ENCODE data around the gene DNAJB14. TPM values are rescaled to one million over a fixed set of nuclear protein-coding genes. Genes with fewer than 3 reads are reported as not detected.

Gene DNAJB14
- total and polyA plus RNA-seq, 2 of the 13 experiments (the other 11 are each of a cell fraction or from before 2014, with no cell fraction given), result 9.1 to 38.1 TPM

- TF ChIP-seq BRF2 (CRISPR knock-in tag; IDR thresholded peaks at IDR 0.05) (no peak), YEATS2 (CRISPR knock-in tag; IDR thresholded peaks at IDR 0.05; ENCODE audit: borderline replicate concordance) (peak; percentile 90; the same call in 1 of the 2 replicates), HCFC1 (IDR thresholded peaks at IDR 0.05; ENCODE audit: low read depth, low read length) (peak; percentile 64; the same call in 1 of the 2 replicates), MED13 (CRISPR knock-in tag; IDR thresholded peaks at IDR 0.05) (no peak), RBAK (CRISPR knock-in tag; IDR thresholded peaks at IDR 0.05) (no peak), ZNF792 (CRISPR knock-in tag; IDR thresholded peaks at IDR 0.05) (0 out of 2 replicates have a peak, but pooled peaks have one; percentile 67), HDAC6 (IDR thresholded peaks at IDR 0.05; ENCODE audit: low read depth, low read length) (no peak), ZNF891 (CRISPR knock-in tag; IDR thresholded peaks at IDR 0.05) (0 out of 2 replicates have a peak, but pooled peaks have one; percentile 53)
- TF ChIP-seq, protein P1, sequence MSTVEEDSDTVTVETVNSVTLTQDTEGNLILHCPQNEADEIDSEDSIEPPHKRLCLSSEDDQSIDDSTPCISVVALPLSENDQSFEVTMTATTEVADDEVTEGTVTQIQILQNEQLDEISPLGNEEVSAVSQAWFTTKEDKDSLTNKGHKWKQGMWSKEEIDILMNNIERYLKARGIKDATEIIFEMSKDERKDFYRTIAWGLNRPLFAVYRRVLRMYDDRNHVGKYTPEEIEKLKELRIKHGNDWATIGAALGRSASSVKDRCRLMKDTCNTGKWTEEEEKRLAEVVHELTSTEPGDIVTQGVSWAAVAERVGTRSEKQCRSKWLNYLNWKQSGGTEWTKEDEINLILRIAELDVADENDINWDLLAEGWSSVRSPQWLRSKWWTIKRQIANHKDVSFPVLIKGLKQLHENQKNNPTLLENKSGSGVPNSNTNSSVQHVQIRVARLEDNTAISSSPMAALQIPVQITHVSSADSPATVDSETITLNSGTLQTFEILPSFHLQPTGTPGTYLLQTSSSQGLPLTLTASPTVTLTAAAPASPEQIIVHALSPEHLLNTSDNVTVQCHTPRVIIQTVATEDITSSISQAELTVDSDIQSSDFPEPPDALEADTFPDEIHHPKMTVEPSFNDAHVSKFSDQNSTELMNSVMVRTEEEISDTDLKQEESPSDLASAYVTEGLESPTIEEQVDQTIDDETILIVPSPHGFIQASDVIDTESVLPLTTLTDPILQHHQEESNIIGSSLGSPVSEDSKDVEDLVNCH (CRISPR knock-in tag; IDR thresholded peaks at IDR 0.05), result no peak
- TF ChIP-seq, protein P2, sequence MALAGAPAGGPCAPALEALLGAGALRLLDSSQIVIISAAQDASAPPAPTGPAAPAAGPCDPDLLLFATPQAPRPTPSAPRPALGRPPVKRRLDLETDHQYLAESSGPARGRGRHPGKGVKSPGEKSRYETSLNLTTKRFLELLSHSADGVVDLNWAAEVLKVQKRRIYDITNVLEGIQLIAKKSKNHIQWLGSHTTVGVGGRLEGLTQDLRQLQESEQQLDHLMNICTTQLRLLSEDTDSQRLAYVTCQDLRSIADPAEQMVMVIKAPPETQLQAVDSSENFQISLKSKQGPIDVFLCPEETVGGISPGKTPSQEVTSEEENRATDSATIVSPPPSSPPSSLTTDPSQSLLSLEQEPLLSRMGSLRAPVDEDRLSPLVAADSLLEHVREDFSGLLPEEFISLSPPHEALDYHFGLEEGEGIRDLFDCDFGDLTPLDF (CRISPR knock-in tag; IDR thresholded peaks at IDR 0.05), result no peak
These were observed 52.0 kb downstream of the DNAJB14 start, which contains the start of gene LAMTOR3 (continued) for GRCh38 chr4:99894161-99894997.

Data from HepG2 (cell line).